ENCODE measurements around the gene INHA. TPM values are rescaled to one million over a fixed set of nuclear protein-coding genes. Genes with fewer than 3 reads are reported as not detected.
A peak's percentile ranks its signal among the peaks of the same experiment; 100 is the strongest.

INHA gene
- total and polyA plus RNA-seq, 4 donors: 0.03 to 0.15 (median 0.11) TPM

GRCh38 chr2:219551441-219552381 lies 20.4 kb upstream of the INHA start (continued):
- TF ChIP-seq FOXA1 (IDR thresholded peaks at IDR 0.05): no peak
- no peak for TF ChIP-seq YY1 (IDR thresholded peaks at IDR 0.05)
- TF ChIP-seq REST (IDR thresholded peaks at IDR 0.05): no peak
- TF ChIP-seq EGR1 (IDR thresholded peaks at IDR 0.05; ENCODE audit: low read depth in 2 of 2): no peak
- no peak for TF ChIP-seq JUND (IDR thresholded peaks at IDR 0.05)

DNA sequence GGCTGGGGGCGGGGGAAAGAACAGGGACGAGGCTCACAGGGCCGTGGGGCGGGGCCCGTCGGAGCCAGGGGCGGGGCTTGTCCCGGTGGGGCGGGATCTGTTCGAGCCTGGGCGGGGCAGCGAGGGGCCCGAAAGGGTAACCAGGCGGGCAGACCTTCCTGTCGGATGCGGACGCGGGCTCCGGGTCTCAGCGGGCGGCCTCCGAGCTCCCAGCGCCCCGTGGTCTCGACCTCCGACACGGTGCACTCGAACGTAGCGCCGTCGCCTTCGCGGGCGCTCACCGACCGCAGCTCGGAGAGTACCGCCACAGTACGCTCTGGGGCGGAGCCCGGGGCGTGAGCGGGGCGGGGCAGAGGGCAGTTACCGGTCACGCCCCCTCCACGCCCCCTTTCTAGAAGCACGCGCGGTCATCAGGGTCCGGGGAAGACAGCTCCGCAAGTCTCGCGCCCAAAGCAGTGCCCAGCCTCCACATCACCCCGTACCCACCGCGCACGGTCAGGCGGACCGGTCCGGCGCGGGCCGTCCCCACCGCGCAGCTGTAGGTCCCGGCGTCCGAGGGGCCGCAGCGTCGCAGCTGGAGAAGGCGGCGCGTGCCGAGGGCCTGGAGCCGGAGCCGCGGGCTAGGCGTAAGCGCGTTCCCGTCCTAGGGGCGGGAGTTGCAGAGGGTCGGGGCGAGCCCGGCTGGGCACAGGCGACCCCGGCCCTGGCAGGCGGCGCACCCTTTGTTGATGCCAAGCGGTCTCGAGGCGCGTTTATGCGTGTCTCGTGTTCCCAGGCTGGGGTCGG lies 19.5 kb upstream of the INHA start:
- no peak overlapping the region for H3K27ac ChIP-seq (ENCODE audit: low read depth in 1 of 2, low read length in 2 of 2)
- H3K36me3 ChIP-seq (ENCODE audit: control insufficient read depth in 4 of 4, insufficient read depth in 3 of 4, low read depth in 1 of 4, low read length in 3 of 4): no peaks in the 10 kb centered on the region
- no peaks in the 10 kb centered on the region for H3K9me3 ChIP-seq (ENCODE audit: control insufficient read depth in 4 of 4, low read length in 3 of 4)
- DNase-seq (ENCODE audit: low spot score): peak; percentile 91
- no peak overlapping the region for H3K9ac ChIP-seq (ENCODE audit: low read depth in 1 of 2, low read length in 2 of 2)
- TF ChIP-seq SP1 (IDR thresholded peaks at IDR 0.05): peak; percentile 55
- TF ChIP-seq FOXA2 (IDR thresholded peaks at IDR 0.05): no peak
- TF ChIP-seq HNF4A (conservative IDR thresholded peaks at IDR 0.05): no peak
- no peak for TF ChIP-seq JUND (IDR thresholded peaks at IDR 0.05)
- TF ChIP-seq YY1 (IDR thresholded peaks at IDR 0.05): no peak
- no peak for TF ChIP-seq RAD21 (IDR thresholded peaks at IDR 0.05)
- TF ChIP-seq REST (IDR thresholded peaks at IDR 0.05): peak; percentile 37
- TF ChIP-seq EGR1 (IDR thresholded peaks at IDR 0.05; ENCODE audit: low read depth in 2 of 2): no peak
- H3K4me1 ChIP-seq (ENCODE audit: control insufficient read depth in 4 of 4, insufficient read depth in 4 of 4, low read length in 3 of 4): peaks cover 5 to 15% (median 12%) of the 10 kb centered on the region in 4 donors
- H3K27me3 ChIP-seq (ENCODE audit: control insufficient read depth in 4 of 4, insufficient read depth in 4 of 4, low read length in 3 of 4): peaks cover 0 to 7% (median 0%) of the 10 kb centered on the region in 4 donors
- H3K4me3 ChIP-seq (ENCODE audit: low read depth in 1 of 3, low read length in 3 of 3): peak overlapping the region in 2 of 3 donors; percentile 56 to 67
- WGBS: 4% methylated on average over 99 of the region's 99 CpGs

DNA sequence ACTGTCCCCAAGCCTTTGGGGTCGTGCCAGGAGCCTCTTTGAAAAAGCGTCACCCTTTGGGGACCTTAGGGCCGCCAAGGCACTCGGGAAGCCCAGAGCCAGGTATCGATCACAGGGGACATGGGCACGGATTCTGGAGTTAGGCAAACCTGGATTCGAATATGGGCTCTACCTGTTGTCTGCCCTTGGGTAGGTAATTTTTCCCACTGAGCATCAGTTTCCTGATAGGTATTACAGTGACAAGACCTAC lies 19.0 kb upstream of the INHA start:
- Histone ChIP-seq H3K9me3 (ENCODE audit: control insufficient read depth in 4 of 4, low read length in 3 of 4) (no peaks in the 10 kb centered on the region), H3K4me3 (ENCODE audit: low read depth in 1 of 3, low read length in 3 of 3) (peak overlapping the region in 2 of 3 donors; percentile 56 to 67), H3K9ac (ENCODE audit: low read depth in 1 of 2, low read length in 2 of 2) (no peak overlapping the region), H3K4me1 (ENCODE audit: control insufficient read depth in 4 of 4, insufficient read depth in 4 of 4, low read length in 3 of 4) (peaks cover 5 to 15% (median 12%) of the 10 kb centered on the region in 4 donors), H3K27me3 (ENCODE audit: control insufficient read depth in 4 of 4, insufficient read depth in 4 of 4, low read length in 3 of 4) (peaks cover 0 to 7% (median 0%) of the 10 kb centered on the region in 4 donors), H3K27ac (ENCODE audit: low read depth in 1 of 2, low read length in 2 of 2) (no peak overlapping the region), H3K36me3 (ENCODE audit: control insufficient read depth in 4 of 4, insufficient read depth in 3 of 4, low read depth in 1 of 4, low read length in 3 of 4) (no peaks in the 10 kb centered on the region)
- TF ChIP-seq ZBTB33 (IDR thresholded peaks at IDR 0.05): no peak
- no peak for TF ChIP-seq TAF1 (conservative IDR thresholded peaks at IDR 0.05)
- TF ChIP-seq NR2F2 (IDR thresholded peaks at IDR 0.05): no peak
- TF ChIP-seq MAX (IDR thresholded peaks at IDR 0.05): no peak
- no peak for TF ChIP-seq GABPA (IDR thresholded peaks at IDR 0.05 in 1 of 2, conservative IDR thresholded peaks at IDR 0.05 in 1 of 2)
- no peak for TF ChIP-seq YY1 (IDR thresholded peaks at IDR 0.05)
- TF ChIP-seq JUND (IDR thresholded peaks at IDR 0.05): no peak
- TF ChIP-seq RXRA (IDR thresholded peaks at IDR 0.05): no peak
- TF ChIP-seq FOXA2 (IDR thresholded peaks at IDR 0.05): no peak
- TF ChIP-seq HNF4A (conservative IDR thresholded peaks at IDR 0.05): no peak
- no peak for TF ChIP-seq RAD21 (IDR thresholded peaks at IDR 0.05)
- DNase-seq (ENCODE audit: low spot score): no peak
- 26% methylated on average over 7 of the region's 7 CpGs for WGBS
